GM19328 (cell line): Measurements from ENCODE around the gene PDGFRA.
"Not testable (repeated sequence)": the region's sequence is repeated elsewhere in the genome, so short reads cannot be mapped to it uniquely, and the experiment has no call there.

ENCODE experiments used
- ATAC-seq: cut with Tn5 transposase; IDR thresholded peaks from one replicate; pipeline ENCODE4 v1.9.1; 2021; ENCODE audit warnings: mild to moderate bottlenecking, moderate library complexity; ENCODE audit not compliant: unreplicated experiment

Gene PDGFRA

GRCh38 chr4:54317690-54318089 lies 88.6 kb downstream of the PDGFRA start:
- no peak for ATAC-seq

- ATAC-seq = no peak
Measured at GRCh38 chr4:54318904-54319303, 89.8 kb downstream of the PDGFRA start.

GRCh38 chr4:54320826-54321685 lies 92.0 kb downstream of the PDGFRA start:
- no peak for ATAC-seq

- ATAC-seq = peak; percentile 74
Measured at GRCh38 chr4:54322818-54323417, 93.8 kb downstream of the PDGFRA start.

GRCh38 chr4:54330896-54331295 lies 101.8 kb downstream of the PDGFRA start:
- ATAC-seq = no peak

- no peak for ATAC-seq
Measured at GRCh38 chr4:54332542-54332941, 103.4 kb downstream of the PDGFRA start.

GRCh38 chr4:54333657-54334056 lies 104.6 kb downstream of the PDGFRA start:
- ATAC-seq = no peak

- ATAC-seq = not testable (repeated sequence)
Measured at GRCh38 chr4:54334769-54335168, 105.7 kb downstream of the PDGFRA start.

GRCh38 chr4:54337009-54337408 lies 107.9 kb downstream of the PDGFRA start:
- ATAC-seq = no peak

GRCh38 chr4:54342067-54342466 lies 113.0 kb downstream of the PDGFRA start:
- ATAC-seq = not testable (repeated sequence)
